ENCODE data around the gene DACT2.

DNA sequence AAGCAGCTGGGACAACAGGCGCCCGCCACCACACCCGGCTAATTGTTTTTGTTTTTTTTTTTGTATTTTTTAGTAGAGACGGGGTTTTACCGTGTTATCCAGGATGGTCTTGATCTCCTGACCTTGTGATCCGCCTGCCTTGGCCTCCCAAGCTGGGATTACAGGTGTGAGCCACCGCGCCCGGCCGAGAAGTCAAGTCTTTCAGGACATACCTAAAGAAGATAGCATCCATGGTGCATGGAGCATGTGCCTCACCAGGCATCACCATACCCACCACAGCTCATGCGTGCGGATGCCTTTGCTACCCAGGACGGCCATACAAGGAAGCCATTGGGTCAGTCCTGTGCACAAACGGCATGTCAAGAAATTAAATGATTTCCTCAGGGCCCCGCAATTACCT is 60.8 kb downstream of the DACT2 start:
- no peak for TF ChIP-seq CCAR2 (IDR thresholded peaks at IDR 0.05; ENCODE audit: low read depth, low read length)
- TF ChIP-seq POLR2AphosphoS5 (IDR thresholded peaks at IDR 0.05; ENCODE audit: control insufficient read depth, insufficient read depth, low read depth, low read length), result no peak
- TF ChIP-seq, protein P1, sequence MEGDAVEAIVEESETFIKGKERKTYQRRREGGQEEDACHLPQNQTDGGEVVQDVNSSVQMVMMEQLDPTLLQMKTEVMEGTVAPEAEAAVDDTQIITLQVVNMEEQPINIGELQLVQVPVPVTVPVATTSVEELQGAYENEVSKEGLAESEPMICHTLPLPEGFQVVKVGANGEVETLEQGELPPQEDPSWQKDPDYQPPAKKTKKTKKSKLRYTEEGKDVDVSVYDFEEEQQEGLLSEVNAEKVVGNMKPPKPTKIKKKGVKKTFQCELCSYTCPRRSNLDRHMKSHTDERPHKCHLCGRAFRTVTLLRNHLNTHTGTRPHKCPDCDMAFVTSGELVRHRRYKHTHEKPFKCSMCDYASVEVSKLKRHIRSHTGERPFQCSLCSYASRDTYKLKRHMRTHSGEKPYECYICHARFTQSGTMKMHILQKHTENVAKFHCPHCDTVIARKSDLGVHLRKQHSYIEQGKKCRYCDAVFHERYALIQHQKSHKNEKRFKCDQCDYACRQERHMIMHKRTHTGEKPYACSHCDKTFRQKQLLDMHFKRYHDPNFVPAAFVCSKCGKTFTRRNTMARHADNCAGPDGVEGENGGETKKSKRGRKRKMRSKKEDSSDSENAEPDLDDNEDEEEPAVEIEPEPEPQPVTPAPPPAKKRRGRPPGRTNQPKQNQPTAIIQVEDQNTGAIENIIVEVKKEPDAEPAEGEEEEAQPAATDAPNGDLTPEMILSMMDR (IDR thresholded peaks at IDR 0.05 in 2 of 3, conservative IDR thresholded peaks at IDR 0.05 in 1 of 3; ENCODE audit: insufficient read depth in 2 of 3, low read depth in 1 of 3, low read length in 3 of 3), result no peak
- no peak for TF ChIP-seq GATAD2A (IDR thresholded peaks at IDR 0.05)
